GM06990 (cell line): ENCODE results near the gene ST8SIA1.

Source experiments
- DNase-seq: peaks from one replicate; pipeline ENCODE4 v3.0.0-alpha.2; 2011; ENCODE audit not compliant: insufficient read length; ENCODE audit errors: extremely low read depth
- H3K27me3 ChIP-seq: replicated peaks from 2 replicates; pipeline ENCODE4 v1.6.0; 2011; ENCODE audit warnings: low read length; ENCODE audit not compliant: control insufficient read depth, insufficient read depth
- H3K36me3 ChIP-seq: 2 replicates; pipeline ENCODE4 v1.5.1; 2011; ENCODE audit warnings: low read length; ENCODE audit not compliant: control insufficient read depth, insufficient read depth
- H3K4me3 ChIP-seq: replicated peaks from 2 replicates; pipeline ENCODE4 v1.5.1; 2011; ENCODE audit warnings: low read depth, mild to moderate bottlenecking, control low read depth, low read length
- CTCF ChIP-seq: IDR thresholded peaks from 2 replicates; pipeline ENCODE4 v1.5.1; 2011; ENCODE audit warnings: low read length, control low read depth, mild to moderate bottlenecking, inconsistent platforms; ENCODE audit not compliant: insufficient read depth, poor library complexity, severe bottlenecking

Gene ST8SIA1

GRCh38 chr12:22310275-22310674 is 24.2 kb downstream of the ST8SIA1 start:
- no peak for DNase-seq
- no peak for TF ChIP-seq CTCF
- Histone ChIP-seq H3K27me3 (no peaks in the 10 kb centered on the region), H3K36me3 (no peaks in the 10 kb centered on the region), H3K4me3 (no peak overlapping the region)

GRCh38 chr12:22307811-22308210 is 26.7 kb downstream of the ST8SIA1 start:
- TF ChIP-seq CTCF, result no peak
- DNase-seq, result no peak
- H3K27me3 ChIP-seq, result no peaks in the 10 kb centered on the region
- no peak overlapping the region for H3K4me3 ChIP-seq
- H3K36me3 ChIP-seq, result no peaks in the 10 kb centered on the region

- Histone ChIP-seq H3K4me3 (no peak overlapping the region), H3K36me3 (no peaks in the 10 kb centered on the region), H3K27me3 (no peaks in the 10 kb centered on the region)
- TF ChIP-seq CTCF, result no peak
- DNase-seq, result no peak
Measured at GRCh38 chr12:22306311-22306710, 28.2 kb downstream of the ST8SIA1 start.

- Histone ChIP-seq H3K4me3 (no peak overlapping the region), H3K36me3 (no peaks in the 10 kb centered on the region), H3K27me3 (no peaks in the 10 kb centered on the region)
- no peak for TF ChIP-seq CTCF
- DNase-seq, result no peak
Measured at GRCh38 chr12:22304341-22304740, 30.2 kb downstream of the ST8SIA1 start.

- no peak for DNase-seq
- no peaks in the 10 kb centered on the region for H3K36me3 ChIP-seq
- TF ChIP-seq CTCF, result no peak
- H3K4me3 ChIP-seq, result no peak overlapping the region
- no peaks in the 10 kb centered on the region for H3K27me3 ChIP-seq
Measured at GRCh38 chr12:22299294-22299912, 35.1 kb downstream of the ST8SIA1 start.

GRCh38 chr12:22289250-22289649 is 45.3 kb downstream of the ST8SIA1 start:
- TF ChIP-seq CTCF, result no peak

More at GRCh38 chr12:22289250-22289649, 45.3 kb downstream of the ST8SIA1 start:
- Histone ChIP-seq H3K4me3 (no peak overlapping the region), H3K36me3 (no peaks in the 10 kb centered on the region), H3K27me3 (no peaks in the 10 kb centered on the region)
- DNase-seq, result no peak
